ENCODE data around the gene DRC7. TPM values are rescaled to one million over a fixed set of nuclear protein-coding genes. Genes with fewer than 3 reads are reported as not detected.
A peak's percentile ranks its signal among the peaks of the same experiment; 100 is the strongest.
"Not testable (repeated sequence)": the region's sequence is repeated elsewhere in the genome, so short reads cannot be mapped to it uniquely, and the experiment has no call there.

The DRC7 gene
- polyA plus RNA-seq, 1 donor from 2014 or later: not detected

GRCh38 chr16:57746316-57746715 is 51.7 kb downstream of the DRC7 start:
- not testable (repeated sequence) for H3K9me3 Mint-ChIP-seq, H3K36me3 Mint-ChIP-seq, H3K27ac Mint-ChIP-seq, H3K4me1 Mint-ChIP-seq, H3K27me3 Mint-ChIP-seq
- H3K4me3 Mint-ChIP-seq: peak overlapping the region in 1 of 4 donors; percentile 18

DNA sequence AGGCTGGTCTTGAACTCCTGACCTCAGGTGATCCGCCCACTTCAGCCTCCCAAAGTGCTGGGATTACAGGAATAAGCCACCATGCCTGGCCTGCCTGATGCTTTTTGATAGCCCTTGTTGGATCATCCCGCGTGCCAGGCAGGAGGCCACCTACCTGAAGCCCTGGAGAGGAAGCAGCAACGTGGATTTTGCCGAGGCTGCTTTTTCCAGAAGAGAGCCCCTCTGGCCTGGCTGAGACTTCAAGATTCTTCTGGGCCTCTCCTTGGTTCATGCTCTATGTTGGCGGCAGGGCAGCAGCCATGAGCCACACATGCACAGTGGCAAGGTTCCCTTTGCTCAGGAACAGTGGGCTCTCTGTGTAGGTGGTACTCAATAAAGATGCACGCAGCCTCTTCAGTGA is 52.5 kb downstream of the DRC7 start:
- peaks cover 0 to 2% (median 0%) of the 10 kb centered on the region in 3 donors for H3K4me1 Mint-ChIP-seq
- H3K27me3 Mint-ChIP-seq: no peaks in the 10 kb centered on the region
- no peak overlapping the region for H3K27ac Mint-ChIP-seq
- H3K36me3 Mint-ChIP-seq: peaks cover 9% of the 10 kb centered on the region
- H3K4me3 Mint-ChIP-seq: no peak overlapping the region
- no peaks in the 10 kb centered on the region for H3K9me3 Mint-ChIP-seq

GRCh38 chr16:57747496-57747895 is 52.9 kb downstream of the DRC7 start:
- H3K4me1 Mint-ChIP-seq: peaks cover 0 to 2% (median 0%) of the 10 kb centered on the region in 3 donors
- no peak overlapping the region for H3K27ac Mint-ChIP-seq
- no peaks in the 10 kb centered on the region for H3K9me3 Mint-ChIP-seq
- H3K36me3 Mint-ChIP-seq: peaks cover 9% of the 10 kb centered on the region
- no peaks in the 10 kb centered on the region for H3K27me3 Mint-ChIP-seq
- H3K4me3 Mint-ChIP-seq: no peak overlapping the region

DNA sequence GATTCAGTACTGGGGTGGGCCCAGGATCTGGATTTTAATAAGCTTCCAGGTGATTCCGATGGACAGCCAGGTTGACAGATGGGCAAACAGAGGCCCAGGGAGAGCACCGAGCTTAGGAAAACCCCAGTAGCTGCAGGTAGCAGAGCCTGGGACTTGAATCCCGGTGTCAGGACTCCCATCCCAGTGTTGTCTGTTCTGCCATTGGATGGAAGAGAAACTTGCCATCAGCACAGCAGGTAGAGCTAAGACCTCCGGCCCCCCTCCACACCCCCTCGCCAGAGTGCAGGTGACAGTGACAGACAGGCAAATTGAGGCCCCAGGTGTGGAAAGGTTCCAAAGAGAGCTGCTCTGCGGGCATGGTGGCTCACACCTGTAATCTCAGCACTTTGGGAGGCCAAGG is 53.4 kb downstream of the DRC7 start:
- H3K9me3 Mint-ChIP-seq: no peaks in the 10 kb centered on the region
- no peak overlapping the region for H3K4me3 Mint-ChIP-seq
- peaks cover 0 to 2% (median 0%) of the 10 kb centered on the region in 3 donors for H3K4me1 Mint-ChIP-seq
- H3K36me3 Mint-ChIP-seq: peaks cover 9% of the 10 kb centered on the region
- no peaks in the 10 kb centered on the region for H3K27me3 Mint-ChIP-seq
- H3K27ac Mint-ChIP-seq: no peak overlapping the region

DNA sequence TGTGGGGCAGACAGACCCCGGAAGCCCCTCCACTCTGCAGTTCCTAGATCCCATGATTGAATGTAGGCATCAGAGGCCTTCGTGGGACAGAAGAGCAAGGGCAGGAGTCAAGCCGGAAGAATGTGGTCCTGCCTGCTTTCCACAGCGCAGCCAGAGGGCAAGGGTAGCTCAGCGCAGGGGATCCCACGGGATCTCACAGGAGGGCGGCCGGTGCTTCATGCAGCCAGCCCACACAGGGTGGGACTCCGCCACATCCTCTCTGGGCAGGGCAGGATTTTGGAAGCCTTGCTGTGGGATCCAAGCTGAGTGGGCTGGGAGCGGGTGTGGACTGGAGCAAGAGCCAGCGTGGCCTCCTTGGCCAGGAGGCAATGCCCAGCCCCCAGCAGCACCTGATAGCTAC is 54.0 kb downstream of the DRC7 start:
- Mint-ChIP-seq H3K27me3 (no peaks in the 10 kb centered on the region), H3K4me3 (no peak overlapping the region), H3K36me3 (peaks cover 9% of the 10 kb centered on the region), H3K9me3 (no peaks in the 10 kb centered on the region), H3K4me1 (peaks cover 0 to 2% (median 0%) of the 10 kb centered on the region in 3 donors), H3K27ac (no peak overlapping the region)

DNA sequence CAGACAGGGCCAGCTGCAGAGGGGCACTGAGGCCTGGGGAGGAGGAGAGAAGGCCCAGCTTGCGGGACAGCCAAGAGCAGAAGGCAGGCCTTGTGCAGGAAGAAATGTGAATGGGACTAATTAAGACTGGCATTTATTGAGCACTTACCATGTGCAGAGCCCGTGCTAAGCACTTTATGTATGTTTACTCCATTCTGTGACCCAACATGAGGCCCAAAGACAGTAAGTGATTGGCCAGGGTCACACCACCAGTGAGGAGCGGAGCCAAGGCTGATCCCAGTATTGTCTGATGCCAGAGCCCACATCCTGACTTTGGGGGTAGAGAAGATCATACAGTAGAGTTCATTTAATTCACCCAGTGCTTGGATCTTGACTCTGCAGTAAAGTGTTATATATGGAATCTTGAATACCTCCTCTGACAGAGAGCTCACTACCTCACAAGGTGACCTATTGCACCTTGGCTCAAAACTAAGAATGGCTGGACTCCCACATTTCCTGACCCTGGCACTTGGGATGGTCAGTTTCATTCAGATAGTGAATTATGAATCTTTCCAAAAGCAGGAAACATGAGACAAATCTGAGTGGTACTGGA is 54.6 kb downstream of the DRC7 start:
- peaks cover 9% of the 10 kb centered on the region for H3K36me3 Mint-ChIP-seq
- H3K4me1 Mint-ChIP-seq: peaks cover 0 to 2% (median 0%) of the 10 kb centered on the region in 3 donors
- H3K27me3 Mint-ChIP-seq: no peaks in the 10 kb centered on the region
- no peak overlapping the region for H3K27ac Mint-ChIP-seq
- no peaks in the 10 kb centered on the region for H3K9me3 Mint-ChIP-seq
- no peak overlapping the region for H3K4me3 Mint-ChIP-seq

DNA sequence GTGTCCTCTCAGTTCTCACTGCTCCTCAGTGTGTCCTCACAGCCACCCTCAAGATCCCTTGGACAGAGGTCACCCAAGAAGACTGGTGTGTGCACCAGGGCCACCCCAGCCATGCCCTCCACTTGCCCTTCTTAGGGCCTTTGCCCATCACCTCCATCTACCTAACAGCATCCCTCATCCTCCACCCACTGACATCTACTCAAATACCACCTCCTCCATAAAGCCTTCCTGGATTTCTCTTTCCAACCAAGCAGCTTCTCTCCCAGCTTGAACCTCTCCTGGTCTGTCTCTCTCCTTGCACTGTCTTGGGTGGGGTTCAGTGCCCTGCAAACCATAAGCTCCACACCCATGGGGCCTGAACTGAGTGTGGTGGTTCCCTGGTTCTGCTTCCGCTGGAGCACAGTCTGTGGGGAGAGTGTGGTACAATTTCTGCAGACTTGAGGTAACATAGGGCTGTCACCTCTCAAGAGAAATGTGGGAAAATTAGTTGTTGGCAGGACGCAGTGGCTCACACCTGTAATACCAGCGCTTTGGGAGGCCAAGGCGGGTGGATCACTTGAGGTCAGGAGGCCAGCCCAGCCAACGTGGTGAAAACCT is 55.3 kb downstream of the DRC7 start:
- Mint-ChIP-seq H3K27ac (no peak overlapping the region), H3K4me3 (no peak overlapping the region), H3K36me3 (peaks cover 9% of the 10 kb centered on the region)

GRCh38 chr16:57750796-57751538 is 56.4 kb downstream of the DRC7 start:
- Mint-ChIP-seq H3K27ac (peak overlapping the region in 1 of 3 donors; percentile 46), H3K9me3 (no peaks in the 10 kb centered on the region), H3K4me3 (no peak overlapping the region), H3K27me3 (no peaks in the 10 kb centered on the region), H3K4me1 (peaks cover 0 to 2% (median 0%) of the 10 kb centered on the region in 3 donors), H3K36me3 (peaks cover 9% of the 10 kb centered on the region)

More for the DNA sequence above, 55.3 kb downstream of the DRC7 start:
- H3K9me3 Mint-ChIP-seq: no peaks in the 10 kb centered on the region
- no peaks in the 10 kb centered on the region for H3K27me3 Mint-ChIP-seq
- peaks cover 0 to 2% (median 0%) of the 10 kb centered on the region in 3 donors for H3K4me1 Mint-ChIP-seq

DNA sequence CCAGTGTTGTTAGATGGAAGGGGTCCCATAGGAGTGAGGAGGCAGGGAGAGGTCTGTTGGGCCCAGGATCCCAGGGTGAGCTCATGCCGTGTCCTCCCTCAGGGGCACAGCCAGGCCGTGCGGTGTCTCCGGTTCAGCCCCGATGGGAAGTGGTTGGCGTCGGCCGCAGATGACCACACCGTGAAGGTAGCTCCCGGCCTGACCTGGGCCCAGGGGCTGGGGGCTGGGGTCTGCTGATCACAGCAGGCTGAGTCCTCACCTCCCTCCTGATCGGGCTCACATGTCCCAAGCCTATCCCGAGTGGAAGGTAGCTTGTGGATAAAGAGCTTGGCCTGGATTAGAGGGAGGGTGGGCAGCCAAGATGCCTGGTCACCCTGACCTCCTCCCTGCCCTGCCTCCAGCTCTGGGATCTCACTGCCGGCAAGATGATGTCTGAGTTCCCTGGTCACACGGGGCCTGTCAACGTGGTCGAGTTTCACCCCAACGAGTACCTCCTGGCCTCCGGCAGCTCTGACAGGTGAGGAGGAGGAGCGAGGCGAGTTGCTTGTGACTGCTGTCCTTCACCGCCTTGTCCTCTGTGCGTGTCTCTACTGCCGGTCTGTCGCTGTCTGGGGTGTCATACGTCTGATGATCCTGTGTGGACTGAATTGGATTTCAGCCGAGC is 57.1 kb downstream of the DRC7 start:
- H3K9me3 Mint-ChIP-seq: no peaks in the 10 kb centered on the region

GRCh38 chr16:57752203-57752580 is 57.6 kb downstream of the DRC7 start:
- Mint-ChIP-seq H3K4me3 (no peak overlapping the region), H3K27ac (no peak overlapping the region), H3K9me3 (no peaks in the 10 kb centered on the region), H3K27me3 (no peaks in the 10 kb centered on the region), H3K36me3 (peaks cover 9% of the 10 kb centered on the region), H3K4me1 (peaks cover 0 to 2% (median 0%) of the 10 kb centered on the region in 3 donors)

More for the DNA sequence above, 57.1 kb downstream of the DRC7 start:
- no peak overlapping the region for H3K4me3 Mint-ChIP-seq
- H3K4me1 Mint-ChIP-seq: peaks cover 0 to 2% (median 0%) of the 10 kb centered on the region in 3 donors
- H3K36me3 Mint-ChIP-seq: peaks cover 9% of the 10 kb centered on the region
- H3K27me3 Mint-ChIP-seq: no peaks in the 10 kb centered on the region
- no peak overlapping the region for H3K27ac Mint-ChIP-seq

- Mint-ChIP-seq H3K36me3 (peaks cover 9% of the 10 kb centered on the region), H3K4me1 (peaks cover 0 to 2% (median 0%) of the 10 kb centered on the region in 3 donors), H3K27ac (no peak overlapping the region), H3K27me3 (no peaks in the 10 kb centered on the region), H3K9me3 (no peaks in the 10 kb centered on the region), H3K4me3 (no peak overlapping the region)
Observed at GRCh38 chr16:57752581-57753447, 58.2 kb downstream of the DRC7 start.

- Mint-ChIP-seq H3K27me3 (no peaks in the 10 kb centered on the region), H3K9me3 (no peaks in the 10 kb centered on the region), H3K27ac (no peak overlapping the region), H3K36me3 (peaks cover 9% of the 10 kb centered on the region), H3K4me3 (no peak overlapping the region), H3K4me1 (peaks cover 0 to 2% (median 0%) of the 10 kb centered on the region in 3 donors)
Observed at GRCh38 chr16:57753448-57754353, 59.1 kb downstream of the DRC7 start.

DNA sequence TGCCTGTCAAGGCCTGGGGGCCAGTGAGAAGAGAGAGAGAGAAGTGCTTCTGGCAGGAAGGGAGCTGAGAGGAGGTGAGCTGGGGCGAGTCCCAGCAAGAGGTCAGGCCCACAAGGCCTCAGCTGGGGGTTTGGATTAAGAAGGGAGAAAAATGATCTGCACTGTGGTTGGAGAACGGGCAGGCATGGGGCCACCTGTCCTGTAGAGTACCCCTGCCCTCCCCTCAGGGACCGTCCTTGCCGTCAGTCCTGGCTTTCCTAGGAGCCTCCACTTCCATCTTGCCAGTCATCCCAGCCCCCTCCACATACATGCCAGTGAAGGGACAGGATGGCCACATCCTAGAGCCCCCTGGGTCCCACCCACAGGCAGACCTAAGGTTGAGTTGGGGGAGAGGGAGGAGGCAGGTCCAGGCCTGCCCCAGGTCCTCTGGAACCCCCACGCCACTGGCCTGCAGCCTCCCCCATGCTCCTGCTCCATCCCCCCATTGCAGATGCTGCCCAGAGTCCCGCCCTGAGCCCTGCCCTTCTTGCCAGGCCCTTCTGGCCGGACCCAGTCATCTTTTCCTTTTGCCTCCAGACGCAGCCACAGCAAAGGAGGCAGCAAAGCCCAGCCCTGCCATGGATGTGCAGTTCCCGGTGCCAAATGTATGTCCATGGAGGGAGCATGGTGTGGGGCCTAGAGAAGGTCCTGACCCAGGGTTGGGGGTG is 59.9 kb downstream of the DRC7 start:
- H3K4me1 Mint-ChIP-seq: no peaks in the 10 kb centered on the region
- no peak overlapping the region for H3K4me3 Mint-ChIP-seq
- no peak overlapping the region for H3K27ac Mint-ChIP-seq
- H3K27me3 Mint-ChIP-seq: no peaks in the 10 kb centered on the region
- no peaks in the 10 kb centered on the region for H3K9me3 Mint-ChIP-seq
- peaks cover 9% of the 10 kb centered on the region for H3K36me3 Mint-ChIP-seq
